ENCODE measurements around the gene ZNF610. TPM values are rescaled to one million over a fixed set of nuclear protein-coding genes. Genes with fewer than 3 reads are reported as not detected.
A peak's percentile ranks its signal among the peaks of the same experiment; 100 is the strongest.

Gene ZNF610
- total and polyA plus RNA-seq, 9 donors: 3.3 to 11.7 (median 6.5) TPM

GRCh38 chr19:52345162-52345561, 9.1 kb downstream of the ZNF610 start:
- intact Hi-C loops (cut with DNase I): no loop called here
- no peak for DNase-seq
- Histone ChIP-seq H3K36me3 (no peaks in the 10 kb centered on the region), H3K9me3 (no peaks in the 10 kb centered on the region), H3K4me3 (no peak overlapping the region), H3K27me3 (no peaks in the 10 kb centered on the region), H3K27ac (no peak overlapping the region), H3K4me1 (ENCODE audit: insufficient read depth) (no peaks in the 10 kb centered on the region)
- 86 to 88% (median 87%) methylated on average over 6 of the region's 6 CpGs for WGBS, 3 donors
- TF ChIP-seq CTCF (IDR thresholded peaks at IDR 0.05) (no peak), POLR2A (IDR thresholded peaks at IDR 0.05) (no peak), EP300 (IDR thresholded peaks at IDR 0.05) (no peak)

- 73 to 75% (median 74%) methylated on average over 9 of the region's 9 CpGs for WGBS, 3 donors
- H3K4me3 ChIP-seq: no peak overlapping the region
- TF ChIP-seq EP300 (IDR thresholded peaks at IDR 0.05): no peak
- TF ChIP-seq POLR2A (IDR thresholded peaks at IDR 0.05): no peak
- no peak for TF ChIP-seq CTCF (IDR thresholded peaks at IDR 0.05)
- H3K4me1 ChIP-seq (ENCODE audit: insufficient read depth): no peaks in the 10 kb centered on the region
- no peaks in the 10 kb centered on the region for H3K27me3 ChIP-seq
- no peak for DNase-seq
- H3K27ac ChIP-seq: no peak overlapping the region
- intact Hi-C loops (cut with DNase I): no loop called here
- H3K36me3 ChIP-seq: no peaks in the 10 kb centered on the region
- H3K9me3 ChIP-seq: peaks cover 0 to 6% of the 10 kb centered on the region in 2 donors
Observed at GRCh38 chr19:52351512-52351911, 15.5 kb downstream of the ZNF610 start.

GRCh38 chr19:52366414-52366824, 30.4 kb downstream of the ZNF610 start:
- 97 to 98% (median 97%) methylated on average over 8 of the region's 8 CpGs for WGBS, 3 donors
- no peak overlapping the region for H3K27ac ChIP-seq
- TF ChIP-seq POLR2A (IDR thresholded peaks at IDR 0.05) (no peak), EP300 (IDR thresholded peaks at IDR 0.05) (no peak), CTCF (IDR thresholded peaks at IDR 0.05) (no peak)
- H3K4me1 ChIP-seq (ENCODE audit: insufficient read depth): no peaks in the 10 kb centered on the region
- no peaks in the 10 kb centered on the region for H3K27me3 ChIP-seq
- DNase-seq: no peak
- peaks cover 4 to 24% of the 10 kb centered on the region in 2 donors for H3K9me3 ChIP-seq
- no peaks in the 10 kb centered on the region for H3K36me3 ChIP-seq
- H3K4me3 ChIP-seq: no peak overlapping the region
- intact Hi-C loops (cut with DNase I): no loop called here

GRCh38 chr19:52369559-52370340, 33.7 kb downstream of the ZNF610 start, which contains the start of gene ZNF880:
ZNF880 (plus strand) TSS chr19:52369923; CDS start chr19:52369966, 43 bp downstream.
- H3K27me3 ChIP-seq: no peaks in the 10 kb centered on the region
- TF ChIP-seq EP300 (IDR thresholded peaks at IDR 0.05) (no peak), POLR2A (IDR thresholded peaks at IDR 0.05) (peak; percentile 61)
- intact Hi-C loops (cut with DNase I): no loop called here
- peak within 1 kb of the TSS; percentile 66 to 89 for H3K27ac ChIP-seq
- H3K4me3 ChIP-seq: peak within 1 kb of the TSS; percentile 59
- 1% methylated on average over 52 of the region's 52 CpGs for WGBS, 3 donors
- DNase-seq: peak; percentile 93 to 96 (median 94)
- H3K4me1 ChIP-seq (ENCODE audit: insufficient read depth): no peaks in the 10 kb centered on the region
- peaks cover 4 to 23% of the 10 kb centered on the region in 2 donors for H3K9me3 ChIP-seq
- no peaks in the 10 kb centered on the region for H3K36me3 ChIP-seq

GRCh38 chr19:52370341-52370710, 34.3 kb downstream of the ZNF610 start:
- H3K27ac ChIP-seq: peak overlapping the region; percentile 66 to 89
- 25 to 34% (median 29%) methylated on average over 7 of the region's 7 CpGs for WGBS, 3 donors
- no peaks in the 10 kb centered on the region for H3K36me3 ChIP-seq
- H3K27me3 ChIP-seq: no peaks in the 10 kb centered on the region
- intact Hi-C loops (cut with DNase I): no loop called here
- TF ChIP-seq CTCF (IDR thresholded peaks at IDR 0.05) (no peak), EP300 (IDR thresholded peaks at IDR 0.05) (no peak), POLR2A (IDR thresholded peaks at IDR 0.05) (no peak)
- no peak for DNase-seq
- peaks cover 2 to 21% of the 10 kb centered on the region in 2 donors for H3K9me3 ChIP-seq
- no peaks in the 10 kb centered on the region for H3K4me1 ChIP-seq (ENCODE audit: insufficient read depth)
- H3K4me3 ChIP-seq: peak overlapping the region; percentile 59
